Fibroblast of lung (primary cell): ENCODE data around the gene GAGE10.

ENCODE experiments used
- EZH2 ChIP-seq: IDR thresholded peaks from 2 replicates; pipeline ENCODE4 v1.5.1; 2012; ENCODE audit warnings: low read length, control low read depth, mild to moderate bottlenecking; ENCODE audit errors: missing control alignments
- TF ChIP-seq, protein P1 (sequence below), 2 donors: IDR thresholded peaks in 1 of 2; conservative IDR thresholded peaks in 1 of 2; 1 replicate in 1 of 2; 2 replicates in 1 of 2; pipeline ENCODE4 v1.5.1; 2011 to 2012; ENCODE audit warnings: low read length in 2 of 2, control low read depth in 1 of 2, inconsistent platforms in 1 of 2, low read depth in 1 of 2, mild to moderate bottlenecking in 1 of 2

DNA sequence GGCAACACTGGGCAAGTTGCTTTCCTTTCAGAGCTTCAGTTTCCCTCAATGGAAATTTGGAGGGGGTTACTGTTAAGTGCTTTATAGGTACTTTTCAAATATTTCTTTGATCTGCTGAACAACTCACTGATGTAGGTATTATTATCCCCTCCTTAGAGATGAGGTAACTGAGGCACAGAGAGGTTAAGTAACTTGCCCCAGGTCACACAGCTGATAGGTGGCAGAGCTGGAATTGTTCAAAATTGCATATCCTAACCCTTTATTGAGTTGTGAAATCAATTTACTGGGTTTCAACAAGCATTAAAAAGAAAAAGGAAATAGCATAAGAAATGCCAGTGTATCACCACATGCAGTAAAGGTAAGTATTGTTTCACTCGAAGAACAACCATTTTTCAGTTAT lies 27.2 kb upstream of the GAGE10 start:
- TF ChIP-seq, protein P1, sequence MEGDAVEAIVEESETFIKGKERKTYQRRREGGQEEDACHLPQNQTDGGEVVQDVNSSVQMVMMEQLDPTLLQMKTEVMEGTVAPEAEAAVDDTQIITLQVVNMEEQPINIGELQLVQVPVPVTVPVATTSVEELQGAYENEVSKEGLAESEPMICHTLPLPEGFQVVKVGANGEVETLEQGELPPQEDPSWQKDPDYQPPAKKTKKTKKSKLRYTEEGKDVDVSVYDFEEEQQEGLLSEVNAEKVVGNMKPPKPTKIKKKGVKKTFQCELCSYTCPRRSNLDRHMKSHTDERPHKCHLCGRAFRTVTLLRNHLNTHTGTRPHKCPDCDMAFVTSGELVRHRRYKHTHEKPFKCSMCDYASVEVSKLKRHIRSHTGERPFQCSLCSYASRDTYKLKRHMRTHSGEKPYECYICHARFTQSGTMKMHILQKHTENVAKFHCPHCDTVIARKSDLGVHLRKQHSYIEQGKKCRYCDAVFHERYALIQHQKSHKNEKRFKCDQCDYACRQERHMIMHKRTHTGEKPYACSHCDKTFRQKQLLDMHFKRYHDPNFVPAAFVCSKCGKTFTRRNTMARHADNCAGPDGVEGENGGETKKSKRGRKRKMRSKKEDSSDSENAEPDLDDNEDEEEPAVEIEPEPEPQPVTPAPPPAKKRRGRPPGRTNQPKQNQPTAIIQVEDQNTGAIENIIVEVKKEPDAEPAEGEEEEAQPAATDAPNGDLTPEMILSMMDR (conservative IDR thresholded peaks at IDR 0.05 in 1 of 2, IDR thresholded peaks at IDR 0.05 in 1 of 2; ENCODE audit: low read depth in 1 of 2, low read length in 2 of 2), result no peak
- TF ChIP-seq EZH2, result no peak
